DND-41 (cell line): ENCODE results near the gene RNF112.

Experiments used
- ATAC-seq: fragments of 200-7000 bp; cut with Tn5 transposase; 3 replicates; pipeline ENCODE4 v1.9.1; 2021; ENCODE audit warnings: low read depth; ENCODE audit not compliant: insufficient read depth
- DNase-seq: peaks from one replicate; pipeline ENCODE4 v3.0.0-alpha.2; 2020
- H2AFZ ChIP-seq: 2 replicates; pipeline ENCODE4 v1.6.0; 2012; ENCODE audit warnings: low read depth, low read length
- H3K27ac ChIP-seq: 2 replicates; pipeline ENCODE4 v1.5.1; 2012; ENCODE audit warnings: low read length, inconsistent platforms
- H3K27me3 ChIP-seq: fragments of 200-600 bp; sonication (generic); 2 replicates; pipeline ENCODE4 v1.6.0; 2012; ENCODE audit warnings: low read length, mild to moderate bottlenecking, inconsistent platforms; ENCODE audit not compliant: insufficient read depth, poor library complexity
- H3K36me3 ChIP-seq: 2 replicates; pipeline ENCODE4 v1.5.1; 2012; ENCODE audit warnings: low read length, inconsistent platforms; ENCODE audit not compliant: insufficient read depth
- H3K4me1 ChIP-seq: 2 replicates; pipeline ENCODE4 v1.5.1; 2012; ENCODE audit warnings: mild to moderate bottlenecking, low read length; ENCODE audit not compliant: insufficient read depth
- H3K4me2 ChIP-seq: 2 replicates; pipeline ENCODE4 v1.6.0; 2012; ENCODE audit warnings: mild to moderate bottlenecking, moderate library complexity, low read length, inconsistent platforms; ENCODE audit not compliant: insufficient read depth
- H3K4me3 ChIP-seq, 2 experiments: fragments of 200-600 bp in 1 of 2; shearing (Covaris generic) in 1 of 2; 2 replicates each; pipeline ENCODE4 v1.5.1; 2012 to 2016; ENCODE audit warnings: inconsistent platforms in 2 of 2, low read length in 2 of 2, mild to moderate bottlenecking in 2 of 2, low read depth in 1 of 2, moderate library complexity in 1 of 2
- H3K79me2 ChIP-seq: 2 replicates; pipeline ENCODE4 v1.6.0; 2012; ENCODE audit warnings: low read length, inconsistent platforms; ENCODE audit not compliant: insufficient read depth
- H3K9ac ChIP-seq: 2 replicates; pipeline ENCODE4 v1.6.0; 2012; ENCODE audit warnings: low read depth, mild to moderate bottlenecking, inconsistent platforms, low read length, moderate library complexity
- H3K9me3 ChIP-seq: 2 replicates; pipeline ENCODE4 v1.5.1; 2012; ENCODE audit warnings: low read length, moderate library complexity, mild to moderate bottlenecking, inconsistent platforms; ENCODE audit not compliant: insufficient read depth, severe bottlenecking
- H4K20me1 ChIP-seq: 2 replicates; pipeline ENCODE4 v1.6.0; 2012; ENCODE audit warnings: low read length; ENCODE audit not compliant: insufficient read depth
- EZH2 ChIP-seq: IDR thresholded peaks from 3 replicates; pipeline ENCODE4 v1.6.1; 2012; ENCODE audit warnings: borderline replicate concordance, low read depth, mild to moderate bottlenecking, moderate library complexity, low read length, inconsistent platforms; ENCODE audit not compliant: severe bottlenecking
- TF ChIP-seq, protein P1 (sequence below): IDR thresholded peaks from 2 replicates; pipeline ENCODE4 v1.5.1; 2012; ENCODE audit warnings: borderline replicate concordance, low read length, moderate library complexity, mild to moderate bottlenecking; ENCODE audit not compliant: poor library complexity, severe bottlenecking; ENCODE audit errors: extremely low read depth

RNF112 gene

DNA sequence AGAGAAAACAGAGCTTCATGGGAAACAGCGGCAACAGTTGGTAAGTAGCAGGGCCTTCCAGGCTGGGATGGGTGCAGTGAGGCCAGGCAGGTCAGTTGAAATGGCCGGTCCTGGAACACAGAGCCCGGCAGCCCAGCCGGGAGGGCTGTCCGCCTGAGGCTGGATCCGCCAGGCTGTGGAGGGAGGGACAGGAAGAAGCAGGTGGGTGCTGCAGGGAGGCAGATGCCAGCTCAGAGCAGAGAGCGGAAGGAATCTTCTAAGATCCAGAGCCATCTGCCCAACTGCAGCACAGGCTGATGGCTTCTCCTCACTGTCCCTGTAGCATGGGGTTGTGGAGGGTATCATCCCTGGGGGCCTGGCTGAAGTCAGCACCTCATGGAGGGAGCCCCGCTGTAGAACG, 599 bp downstream of the RNF112 start:
- Histone ChIP-seq H3K9ac (no peak overlapping the region), H3K9me3 (no peaks in the 10 kb centered on the region), H3K79me2 (no peaks in the 10 kb centered on the region), H4K20me1 (no peaks in the 10 kb centered on the region; the same call in 1 of the 2 replicates), H3K36me3 (no peaks in the 10 kb centered on the region), H3K4me3 (no peak overlapping the region), H3K4me2 (no peak overlapping the region), H3K27me3 (peaks cover 3% of the 10 kb centered on the region), H3K4me1 (no peaks in the 10 kb centered on the region), H2AFZ (no peak overlapping the region), H3K27ac (no peak overlapping the region)
- ATAC-seq = no peak
- DNase-seq = no peak
- TF ChIP-seq EZH2 = no peak
- TF ChIP-seq, protein P1, sequence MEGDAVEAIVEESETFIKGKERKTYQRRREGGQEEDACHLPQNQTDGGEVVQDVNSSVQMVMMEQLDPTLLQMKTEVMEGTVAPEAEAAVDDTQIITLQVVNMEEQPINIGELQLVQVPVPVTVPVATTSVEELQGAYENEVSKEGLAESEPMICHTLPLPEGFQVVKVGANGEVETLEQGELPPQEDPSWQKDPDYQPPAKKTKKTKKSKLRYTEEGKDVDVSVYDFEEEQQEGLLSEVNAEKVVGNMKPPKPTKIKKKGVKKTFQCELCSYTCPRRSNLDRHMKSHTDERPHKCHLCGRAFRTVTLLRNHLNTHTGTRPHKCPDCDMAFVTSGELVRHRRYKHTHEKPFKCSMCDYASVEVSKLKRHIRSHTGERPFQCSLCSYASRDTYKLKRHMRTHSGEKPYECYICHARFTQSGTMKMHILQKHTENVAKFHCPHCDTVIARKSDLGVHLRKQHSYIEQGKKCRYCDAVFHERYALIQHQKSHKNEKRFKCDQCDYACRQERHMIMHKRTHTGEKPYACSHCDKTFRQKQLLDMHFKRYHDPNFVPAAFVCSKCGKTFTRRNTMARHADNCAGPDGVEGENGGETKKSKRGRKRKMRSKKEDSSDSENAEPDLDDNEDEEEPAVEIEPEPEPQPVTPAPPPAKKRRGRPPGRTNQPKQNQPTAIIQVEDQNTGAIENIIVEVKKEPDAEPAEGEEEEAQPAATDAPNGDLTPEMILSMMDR = no peak

DNA sequence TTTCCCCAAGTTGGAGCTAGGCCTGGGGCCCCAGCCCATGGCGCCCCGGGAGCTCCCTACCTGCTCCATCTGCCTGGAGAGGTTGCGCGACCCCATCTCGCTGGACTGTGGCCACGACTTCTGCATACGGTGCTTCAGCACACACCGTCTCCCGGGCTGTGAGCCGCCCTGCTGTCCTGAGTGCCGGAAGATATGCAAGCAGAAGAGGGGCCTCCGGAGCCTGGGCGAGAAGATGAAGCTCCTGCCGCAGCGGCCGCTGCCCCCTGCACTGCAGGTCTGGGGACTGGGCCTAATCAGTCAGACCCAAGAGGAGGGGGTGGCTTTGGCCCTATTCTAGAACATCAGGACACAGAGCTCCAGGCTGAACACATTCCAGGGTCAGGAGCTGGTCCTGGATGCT, 1.5 kb downstream of the RNF112 start:
- TF ChIP-seq EZH2 = no peak
- TF ChIP-seq, protein P1 = no peak
- DNase-seq (no peak), ATAC-seq (no peak)
- Histone ChIP-seq H3K4me1 (no peaks in the 10 kb centered on the region), H2AFZ (no peak overlapping the region), H3K9ac (no peak overlapping the region), H3K36me3 (no peaks in the 10 kb centered on the region), H3K9me3 (no peaks in the 10 kb centered on the region), H3K79me2 (no peaks in the 10 kb centered on the region), H4K20me1 (no peaks in the 10 kb centered on the region; the same call in 1 of the 2 replicates), H3K27me3 (peaks cover 6% of the 10 kb centered on the region), H3K27ac (no peak overlapping the region), H3K4me2 (no peak overlapping the region), H3K4me3 (no peak overlapping the region)

DNA sequence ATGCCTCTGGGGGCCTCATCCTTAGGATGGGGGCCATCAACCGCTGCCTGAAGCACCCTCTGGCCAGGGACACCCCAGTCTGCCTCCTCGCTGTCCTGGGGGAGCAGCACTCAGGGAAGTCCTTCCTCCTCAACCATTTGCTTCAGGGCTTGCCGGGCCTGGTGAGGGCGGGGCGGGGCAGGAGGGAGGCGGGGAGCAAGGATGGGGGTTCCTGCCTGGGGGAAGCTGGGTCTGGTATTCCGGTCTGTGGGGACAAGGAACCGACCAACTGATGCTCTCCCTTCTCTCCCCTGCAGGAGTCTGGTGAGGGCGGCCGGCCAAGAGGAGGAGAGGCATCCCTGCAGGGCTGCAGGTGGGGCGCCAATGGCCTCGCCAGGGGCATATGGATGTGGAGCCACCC, 2.0 kb downstream of the RNF112 start:
- Histone ChIP-seq H3K9me3 (no peaks in the 10 kb centered on the region), H3K4me3 (no peak overlapping the region), H3K9ac (no peak overlapping the region), H3K4me2 (no peak overlapping the region), H3K79me2 (no peaks in the 10 kb centered on the region), H3K27me3 (peaks cover 8% of the 10 kb centered on the region), H4K20me1 (no peaks in the 10 kb centered on the region; the same call in 1 of the 2 replicates), H3K4me1 (no peaks in the 10 kb centered on the region), H3K27ac (no peak overlapping the region), H2AFZ (no peak overlapping the region), H3K36me3 (no peaks in the 10 kb centered on the region)
- DNase-seq = no peak
- TF ChIP-seq EZH2 = no peak
- TF ChIP-seq, protein P1 = no peak
- no peak for ATAC-seq

GRCh38 chr17:19413761-19414160, 2.7 kb downstream of the RNF112 start:
- no peak for DNase-seq
- H3K79me2 ChIP-seq = no peaks in the 10 kb centered on the region
- H2AFZ ChIP-seq = no peak overlapping the region
- no peak overlapping the region for H3K9ac ChIP-seq
- peaks cover 13% of the 10 kb centered on the region for H3K27me3 ChIP-seq
- no peaks in the 10 kb centered on the region for H3K36me3 ChIP-seq
- no peak overlapping the region for H3K4me2 ChIP-seq
- no peaks in the 10 kb centered on the region for H3K9me3 ChIP-seq
- H3K27ac ChIP-seq = no peak overlapping the region
- no peaks in the 10 kb centered on the region; the same call in 1 of the 2 replicates for H4K20me1 ChIP-seq
- no peak overlapping the region for H3K4me3 ChIP-seq
- TF ChIP-seq, protein P1 = no peak
- no peak for TF ChIP-seq EZH2
- no peaks in the 10 kb centered on the region for H3K4me1 ChIP-seq
- no peak for ATAC-seq
